SU-DHL-6 (cell line): ENCODE measurements around the gene CELA2A.
"Not testable (repeated sequence)": the region's sequence is repeated elsewhere in the genome, so short reads cannot be mapped to it uniquely, and the experiment has no call there.

ENCODE experiments used
- H2AFZ ChIP-seq: fragments of 200-600 bp; sonication (generic); 2 replicates; pipeline ENCODE4 v1.6.1; 2014; ENCODE audit warnings: low read depth, mild to moderate bottlenecking, moderate library complexity, mixed read lengths, antibody characterized with exemption, low read length; ENCODE audit not compliant: severe bottlenecking
- H3F3A ChIP-seq: fragments of 200-600 bp; shearing (Covaris generic); 2 replicates; pipeline ENCODE4 v1.6.0; 2016; ENCODE audit warnings: antibody characterized with exemption, mild to moderate bottlenecking; ENCODE audit not compliant: insufficient read depth
- H3K27ac ChIP-seq: fragments of 200-600 bp; sonication (generic); 2 replicates; pipeline ENCODE4 v1.5.1; 2016; ENCODE audit warnings: low read depth, mild to moderate bottlenecking, low read length, moderate library complexity, mixed read lengths
- H3K27me3 ChIP-seq: fragments of 200-600 bp; sonication (generic), shearing (Covaris generic); 2 replicates; pipeline ENCODE4 v1.6.0; 2014; ENCODE audit warnings: mild to moderate bottlenecking, low read length
- H3K36me3 ChIP-seq: fragments of 200-600 bp; sonication (generic); 2 replicates; pipeline ENCODE4 v1.6.1; 2014; ENCODE audit warnings: mild to moderate bottlenecking, low read length, mixed read lengths
- H3K4me2 ChIP-seq: fragments of 300-600, 200-600 bp; shearing (Covaris generic), sonication (generic); 2 replicates; pipeline ENCODE4 v1.6.0; 2014; ENCODE audit warnings: low read length, low read depth, mild to moderate bottlenecking; ENCODE audit not compliant: poor library complexity, severe bottlenecking
- H3K4me3 ChIP-seq: fragments of 200-600 bp; sonication (generic); 2 replicates; pipeline ENCODE4 v1.5.1; 2014; ENCODE audit warnings: antibody characterized with exemption, low read length, mild to moderate bottlenecking, mixed read lengths; ENCODE audit not compliant: insufficient read depth, poor library complexity, severe bottlenecking
- H3K79me2 ChIP-seq: fragments of 200-600 bp; sonication (generic); 2 replicates; pipeline ENCODE4 v1.6.1; 2014; ENCODE audit warnings: mild to moderate bottlenecking, low read length, moderate library complexity; ENCODE audit not compliant: insufficient read depth
- H3K9ac ChIP-seq: fragments of 200-600 bp; sonication (generic); 2 replicates; pipeline ENCODE4 v1.7.0; 2014; ENCODE audit warnings: mild to moderate bottlenecking, low read length
- H3K9me2 ChIP-seq: fragments of 200-600 bp; sonication (generic); replicated peaks from 2 replicates; pipeline ENCODE4 v1.6.1; 2014; ENCODE audit warnings: low read length; ENCODE audit not compliant: insufficient read depth
- H3K9me3 ChIP-seq: fragments of 200-600 bp; sonication (generic); 2 replicates; pipeline ENCODE4 v1.6.1; 2014; ENCODE audit warnings: low read length, mixed read lengths; ENCODE audit not compliant: insufficient read depth
- H4K20me1 ChIP-seq: fragments of 200-600 bp; sonication (generic); 2 replicates; pipeline ENCODE4 v1.6.1; 2014; ENCODE audit warnings: low read depth, mild to moderate bottlenecking, antibody characterized with exemption, low read length, moderate library complexity, mixed read lengths
- EZH2phosphoT487 ChIP-seq: fragments of 200-600 bp; sonication (generic), shearing (Covaris generic); conservative IDR thresholded peaks from 2 replicates; pipeline ENCODE4 v1.6.1; 2018; ENCODE audit warnings: mild to moderate bottlenecking, antibody characterized with exemption, low read length, moderate library complexity, mixed read lengths
- TF ChIP-seq, protein P1 (sequence below): fragments of 200-600 bp; sonication (generic); IDR thresholded peaks from one replicate; pipeline ENCODE4 v1.5.1; 2017; ENCODE audit warnings: antibody characterized with exemption, mild to moderate bottlenecking, low read length, moderate library complexity; ENCODE audit not compliant: insufficient read depth, poor library complexity, severe bottlenecking

Gene CELA2A

DNA sequence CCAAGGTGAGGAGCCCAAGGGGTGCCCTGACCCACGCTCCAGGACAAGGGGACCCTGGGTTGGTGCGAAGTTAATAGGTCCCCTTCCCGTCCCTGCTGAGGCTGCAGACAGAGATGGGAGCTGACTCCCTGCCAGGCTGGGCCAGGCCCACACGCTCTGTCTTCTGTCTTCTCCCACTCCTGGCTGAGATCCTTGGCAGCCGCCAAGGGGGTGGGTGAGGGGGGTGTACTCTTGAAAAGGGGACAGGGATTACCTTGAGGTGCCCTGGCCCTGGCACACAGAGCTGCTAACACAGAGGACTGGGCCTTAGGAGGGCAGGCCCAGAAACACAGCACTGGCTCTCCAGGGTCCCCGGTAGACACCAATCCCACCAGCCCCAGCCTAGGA is 29.3 kb upstream of the CELA2A start:
- Histone ChIP-seq H3K4me2 (no peak overlapping the region), H3K36me3 (no peaks in the 10 kb centered on the region)
- TF ChIP-seq, protein P1, sequence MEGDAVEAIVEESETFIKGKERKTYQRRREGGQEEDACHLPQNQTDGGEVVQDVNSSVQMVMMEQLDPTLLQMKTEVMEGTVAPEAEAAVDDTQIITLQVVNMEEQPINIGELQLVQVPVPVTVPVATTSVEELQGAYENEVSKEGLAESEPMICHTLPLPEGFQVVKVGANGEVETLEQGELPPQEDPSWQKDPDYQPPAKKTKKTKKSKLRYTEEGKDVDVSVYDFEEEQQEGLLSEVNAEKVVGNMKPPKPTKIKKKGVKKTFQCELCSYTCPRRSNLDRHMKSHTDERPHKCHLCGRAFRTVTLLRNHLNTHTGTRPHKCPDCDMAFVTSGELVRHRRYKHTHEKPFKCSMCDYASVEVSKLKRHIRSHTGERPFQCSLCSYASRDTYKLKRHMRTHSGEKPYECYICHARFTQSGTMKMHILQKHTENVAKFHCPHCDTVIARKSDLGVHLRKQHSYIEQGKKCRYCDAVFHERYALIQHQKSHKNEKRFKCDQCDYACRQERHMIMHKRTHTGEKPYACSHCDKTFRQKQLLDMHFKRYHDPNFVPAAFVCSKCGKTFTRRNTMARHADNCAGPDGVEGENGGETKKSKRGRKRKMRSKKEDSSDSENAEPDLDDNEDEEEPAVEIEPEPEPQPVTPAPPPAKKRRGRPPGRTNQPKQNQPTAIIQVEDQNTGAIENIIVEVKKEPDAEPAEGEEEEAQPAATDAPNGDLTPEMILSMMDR, result no peak
- no peak for TF ChIP-seq EZH2phosphoT487

DNA sequence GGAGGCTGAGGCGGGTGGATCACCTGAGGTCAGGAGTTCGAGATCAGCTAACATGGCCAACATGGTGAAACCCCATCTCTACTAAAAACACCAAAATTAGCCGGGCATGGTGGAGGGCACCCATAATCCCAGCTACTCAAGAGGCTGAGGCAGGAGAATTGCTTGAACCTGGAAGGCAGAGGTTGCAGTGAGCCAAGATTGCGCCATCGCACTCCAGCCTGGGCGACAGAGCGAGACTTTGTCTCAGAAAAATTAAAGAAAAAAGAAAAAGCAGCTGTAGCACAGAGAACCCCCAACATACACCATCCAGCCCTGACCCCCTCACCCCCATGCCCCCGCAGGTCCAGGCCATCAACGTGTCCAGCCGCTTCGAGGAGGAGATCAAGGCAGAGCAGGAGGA is 28.3 kb upstream of the CELA2A start:
- H3K9me2 ChIP-seq, H3F3A ChIP-seq, H3K27me3 ChIP-seq, H4K20me1 ChIP-seq, H3K4me3 ChIP-seq, H3K27ac ChIP-seq, H3K4me2 ChIP-seq, H3K79me2 ChIP-seq, H3K36me3 ChIP-seq, H2AFZ ChIP-seq, H3K9me3 ChIP-seq, H3K9ac ChIP-seq: not testable (repeated sequence)

More for the DNA sequence above, 29.3 kb upstream of the CELA2A start:
- H3K9ac ChIP-seq, result no peak overlapping the region
- H3K9me2 ChIP-seq, result no peaks in the 10 kb centered on the region
- H3K4me3 ChIP-seq, result no peak overlapping the region
- no peaks in the 10 kb centered on the region for H3F3A ChIP-seq
- H3K27me3 ChIP-seq, result no peaks in the 10 kb centered on the region
- H2AFZ ChIP-seq, result no peak overlapping the region
- 0 out of 2 replicates have a peak, but pooled peaks cover 8% of the 10 kb centered on the region for H3K79me2 ChIP-seq
- no peaks in the 10 kb centered on the region for H3K9me3 ChIP-seq
- no peaks in the 10 kb centered on the region for H4K20me1 ChIP-seq
- no peak overlapping the region for H3K27ac ChIP-seq

DNA sequence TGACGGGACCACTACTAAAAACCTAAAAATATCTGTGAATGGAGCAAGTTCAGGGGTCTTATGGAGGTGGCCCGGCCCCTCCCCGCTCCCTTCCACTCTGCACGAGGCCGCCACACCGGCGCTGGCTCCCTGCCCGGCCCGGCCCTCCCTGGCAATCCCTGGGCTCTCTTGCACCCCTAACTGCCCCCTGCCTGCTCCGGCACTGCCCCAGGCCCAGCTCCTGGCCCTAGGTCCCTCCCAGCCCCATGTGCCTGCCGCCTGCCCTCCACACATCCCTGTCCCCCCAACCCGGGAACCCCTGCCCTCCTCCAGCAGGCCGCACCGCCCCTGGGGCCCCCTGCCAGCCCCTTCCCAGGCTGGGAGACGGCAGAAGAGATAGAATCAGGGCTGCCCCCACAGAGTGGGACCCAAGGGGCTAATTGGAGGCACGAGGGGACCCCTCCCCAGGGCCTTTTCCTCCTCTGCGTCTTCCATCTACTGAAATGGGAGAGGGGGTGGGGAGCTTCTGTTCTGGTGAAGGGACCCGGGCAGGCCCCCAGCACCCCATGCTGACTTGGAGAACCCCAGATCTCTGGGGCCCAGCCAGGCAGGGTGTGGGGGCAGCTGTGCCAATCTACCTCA is 27.6 kb upstream of the CELA2A start:
- Histone ChIP-seq H3K27ac (no peak overlapping the region), H3K36me3 (no peaks in the 10 kb centered on the region)

DNA sequence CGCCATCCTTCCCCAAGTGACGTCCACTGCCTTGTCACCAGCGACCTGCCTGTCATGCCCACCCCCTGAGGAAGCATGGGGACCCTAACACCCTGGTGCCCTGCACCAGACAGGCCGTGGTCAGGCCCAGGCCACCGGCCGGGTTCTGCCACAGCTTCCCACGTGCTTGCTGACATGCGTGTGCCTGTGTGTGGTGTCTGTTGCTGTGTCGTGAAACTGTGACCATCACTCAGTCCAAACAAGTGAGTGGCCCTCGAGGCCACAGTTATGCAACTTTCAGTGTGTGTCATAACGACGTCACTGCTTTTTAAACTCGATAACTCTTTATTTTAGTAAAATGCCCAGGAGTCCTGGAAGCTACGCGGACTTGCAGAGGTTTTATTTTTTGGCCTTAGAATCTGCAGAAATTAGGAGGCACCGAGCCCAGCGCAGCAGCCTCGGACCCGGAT is 26.8 kb upstream of the CELA2A start:
- TF ChIP-seq EZH2phosphoT487, result no peak
- TF ChIP-seq, protein P1, result no peak
- H3K9ac ChIP-seq, result no peak overlapping the region
- no peak overlapping the region for H3K4me2 ChIP-seq
- H3K4me3 ChIP-seq, result no peak overlapping the region
- H4K20me1 ChIP-seq, result no peaks in the 10 kb centered on the region
- H3K9me2 ChIP-seq, result no peaks in the 10 kb centered on the region
- no peaks in the 10 kb centered on the region for H3K36me3 ChIP-seq
- H3K9me3 ChIP-seq, result no peaks in the 10 kb centered on the region
- H2AFZ ChIP-seq, result no peak overlapping the region
- H3K27ac ChIP-seq, result no peak overlapping the region
- no peaks in the 10 kb centered on the region for H3K79me2 ChIP-seq
- H3F3A ChIP-seq, result no peaks in the 10 kb centered on the region
- no peaks in the 10 kb centered on the region for H3K27me3 ChIP-seq

More for the DNA sequence above, 27.6 kb upstream of the CELA2A start:
- Histone ChIP-seq H3K79me2 (no peaks in the 10 kb centered on the region), H4K20me1 (no peaks in the 10 kb centered on the region), H3K4me3 (no peak overlapping the region), H3F3A (no peaks in the 10 kb centered on the region), H2AFZ (no peak overlapping the region), H3K9ac (no peak overlapping the region), H3K9me2 (no peaks in the 10 kb centered on the region), H3K27me3 (no peaks in the 10 kb centered on the region), H3K9me3 (no peaks in the 10 kb centered on the region), H3K4me2 (no peak overlapping the region)
- no peak for TF ChIP-seq EZH2phosphoT487
- TF ChIP-seq, protein P1, result no peak
